H9 (cell line): Measurements from ENCODE around the gene KCNH1. TPM values are rescaled to one million over a fixed set of nuclear protein-coding genes. Genes with fewer than 3 reads are reported as not detected.

Experiments
- DNase-seq: peaks from one replicate; pipeline ENCODE4 v3.0.0-alpha.2; 2017
- H2AFZ ChIP-seq: one replicate; pipeline ENCODE4 v1.6.1; 2013; ENCODE audit warnings: mild to moderate bottlenecking, low read length, control low read depth, moderate library complexity
- H2AK5ac ChIP-seq: 2 replicates; pipeline ENCODE4 v1.6.1; 2013; ENCODE audit warnings: low read length, control low read depth, mixed read lengths; ENCODE audit not compliant: insufficient read length
- H2BK120ac ChIP-seq: one replicate; pipeline ENCODE4 v1.6.1; 2013; ENCODE audit warnings: low read depth, mild to moderate bottlenecking, low read length, control low read depth, inconsistent platforms; ENCODE audit not compliant: poor library complexity, severe bottlenecking
- H2BK12ac ChIP-seq: 2 replicates; pipeline ENCODE4 v1.6.1; 2013; ENCODE audit warnings: low read length, control low read depth, mixed read lengths, low read depth; ENCODE audit not compliant: insufficient read length
- H2BK15ac ChIP-seq: 2 replicates; pipeline ENCODE4 v1.6.1; 2013; ENCODE audit warnings: low read depth, low read length, control low read depth
- H2BK20ac ChIP-seq: one replicate; pipeline ENCODE4 v1.6.1; 2013; ENCODE audit warnings: low read depth, mild to moderate bottlenecking, low read length, control low read depth, inconsistent platforms; ENCODE audit not compliant: poor library complexity, severe bottlenecking
- H2BK5ac ChIP-seq: 2 replicates; pipeline ENCODE4 v1.6.1; 2013; ENCODE audit warnings: low read length, control low read depth, mixed read lengths; ENCODE audit not compliant: insufficient read length
- H3K14ac ChIP-seq: 2 replicates; pipeline ENCODE4 v1.6.1; 2013; ENCODE audit warnings: low read length, control low read depth; ENCODE audit not compliant: insufficient read depth
- H3K18ac ChIP-seq: 2 replicates; pipeline ENCODE4 v1.6.1; 2013; ENCODE audit warnings: low read depth, mild to moderate bottlenecking, mixed read lengths, low read length, control low read depth; ENCODE audit not compliant: insufficient read length
- H3K23ac ChIP-seq: 2 replicates; pipeline ENCODE4 v1.6.1; 2013; ENCODE audit warnings: low read length, control low read depth, mixed read lengths, low read depth; ENCODE audit not compliant: insufficient read length
- H3K23me2 ChIP-seq: 2 replicates; pipeline ENCODE4 v1.6.1; 2013; ENCODE audit warnings: low read depth, mild to moderate bottlenecking, mixed read lengths, low read length, control low read depth; ENCODE audit not compliant: insufficient read length, poor library complexity, severe bottlenecking
- H3K27ac ChIP-seq: 2 replicates; pipeline ENCODE4 v1.5.1; 2013; ENCODE audit warnings: low read length, control low read depth, mixed read lengths, low read depth; ENCODE audit not compliant: insufficient read length
- H3K27me3 ChIP-seq: 2 replicates; pipeline ENCODE4 v1.6.1; 2013; ENCODE audit warnings: low read length, control low read depth, inconsistent platforms; ENCODE audit not compliant: insufficient read depth
- H3K4ac ChIP-seq: 2 replicates; pipeline ENCODE4 v1.6.1; 2013; ENCODE audit warnings: low read depth, mild to moderate bottlenecking, control low read depth, inconsistent platforms, low read length, moderate library complexity
- H3K4me1 ChIP-seq: 2 replicates; pipeline ENCODE4 v1.6.1; 2013; ENCODE audit warnings: low read length, control low read depth, inconsistent platforms; ENCODE audit not compliant: insufficient read depth
- H3K4me2 ChIP-seq: 2 replicates; pipeline ENCODE4 v1.6.1; 2013; ENCODE audit warnings: low read length, control low read depth, mixed read lengths; ENCODE audit not compliant: insufficient read length, insufficient read depth
- H3K56ac ChIP-seq: 2 replicates; pipeline ENCODE4 v1.6.1; 2013; ENCODE audit warnings: low read depth, mild to moderate bottlenecking, mixed read lengths, low read length, control low read depth; ENCODE audit not compliant: insufficient read length
- H3K79me1 ChIP-seq: 2 replicates; pipeline ENCODE4 v1.6.1; 2013; ENCODE audit warnings: low read depth, mild to moderate bottlenecking, moderate library complexity, low read length, control low read depth, inconsistent platforms; ENCODE audit not compliant: insufficient read depth, poor library complexity, severe bottlenecking
- H3K79me2 ChIP-seq: 2 replicates; pipeline ENCODE4 v1.6.1; 2013; ENCODE audit warnings: low read length, control low read depth, inconsistent platforms; ENCODE audit not compliant: insufficient read depth
- H3K9ac ChIP-seq: 2 replicates; pipeline ENCODE4 v1.6.1; 2013; ENCODE audit warnings: low read length, control low read depth, mixed read lengths; ENCODE audit not compliant: insufficient read length; ENCODE audit errors: extremely low read depth
- H3K9me3 ChIP-seq: one replicate; pipeline ENCODE4 v1.6.1; 2013; ENCODE audit warnings: low read depth, low read length, inconsistent platforms; ENCODE audit not compliant: control insufficient read depth
- H3T11ph ChIP-seq: one replicate; pipeline ENCODE4 v1.6.1; 2013; ENCODE audit warnings: mild to moderate bottlenecking, low read length, control low read depth, inconsistent platforms
- H4K20me1 ChIP-seq: one replicate; pipeline ENCODE4 v1.6.1; 2013; ENCODE audit not compliant: control insufficient read depth, insufficient read length, insufficient read depth
- H4K5ac ChIP-seq: 2 replicates; pipeline ENCODE4 v1.6.1; 2013; ENCODE audit warnings: low read depth, mild to moderate bottlenecking, mixed read lengths, low read length, control low read depth; ENCODE audit not compliant: insufficient read length
- H4K8ac ChIP-seq: replicated peaks from 2 replicates; pipeline ENCODE4 v1.6.1; 2013; ENCODE audit warnings: low read length, control low read depth, mixed read lengths, low read depth; ENCODE audit not compliant: insufficient read length
- H4K91ac ChIP-seq: 2 replicates; pipeline ENCODE4 v1.6.1; 2013; ENCODE audit warnings: low read depth, mild to moderate bottlenecking, moderate library complexity, mixed read lengths, low read length, control low read depth; ENCODE audit not compliant: insufficient read length
- H3K27ac Mint-ChIP-seq, 3 experiments: 2 replicates in 2 of 3; 3 replicates in 1 of 3; pipeline ENCODE4 v1.8.0; 2020 to 2021; ENCODE audit warnings: mixed read lengths in 3 of 3, mild to moderate bottlenecking in 1 of 3, moderate library complexity in 1 of 3
- H3K27me3 Mint-ChIP-seq: 2 replicates; pipeline ENCODE4 v1.8.0; 2021; ENCODE audit warnings: low read depth, mild to moderate bottlenecking, moderate library complexity, mixed read lengths
- H3K36me3 Mint-ChIP-seq, 3 experiments: 2 replicates in 2 of 3; 3 replicates in 1 of 3; pipeline ENCODE4 v1.8.0; 2020 to 2021; ENCODE audit warnings: low read depth in 3 of 3, mixed read lengths in 3 of 3; ENCODE audit not compliant: insufficient read depth in 1 of 3
- H3K4me1 Mint-ChIP-seq, 2 experiments: 2 replicates each; pipeline ENCODE4 v1.8.0; 2020; ENCODE audit warnings: mixed read lengths in 2 of 2
- H3K4me3 Mint-ChIP-seq, 2 experiments: 2 replicates in 1 of 2; 3 replicates in 1 of 2; pipeline ENCODE4 v1.8.0; 2020 to 2021; ENCODE audit warnings: mild to moderate bottlenecking in 2 of 2, mixed read lengths in 2 of 2, moderate library complexity in 1 of 2
- H3K9me3 Mint-ChIP-seq, 2 experiments: 2 replicates in 1 of 2; 3 replicates in 1 of 2; pipeline ENCODE4 v1.8.0; 2020; ENCODE audit warnings: mild to moderate bottlenecking in 2 of 2, mixed read lengths in 2 of 2, moderate library complexity in 1 of 2
- WGBS: extraction: QIAGEN DNeasy Blood & Tissue Kit; methylation state at CpG from one replicate; pipeline ENCODE4 v1.1.7; 2013; ENCODE audit warnings: missing lambda C conversion rate, low lambda C conversion rate, mixed read lengths; ENCODE audit not compliant: insufficient read length; ENCODE audit errors: extremely low coverage; 5-methylcytosine and 5-hydroxymethylcytosine counted together
- total RNA-seq: library from RNA; stranded (reverse); gene quantifications from 2 replicates; pipeline ENCODE4 v1.2.1, GENCODE V29; 2021
- TF ChIP-seq, protein P1 (sequence below): fragments of 200-600 bp; sonication (generic); conservative IDR thresholded peaks from 3 replicates; pipeline ENCODE4 v1.8.0; 2021; ENCODE audit warnings: antibody characterized with exemption, mild to moderate bottlenecking

KCNH1 gene
- total RNA-seq, 1 experiment from 2014 or later: 0.11 TPM

DNA sequence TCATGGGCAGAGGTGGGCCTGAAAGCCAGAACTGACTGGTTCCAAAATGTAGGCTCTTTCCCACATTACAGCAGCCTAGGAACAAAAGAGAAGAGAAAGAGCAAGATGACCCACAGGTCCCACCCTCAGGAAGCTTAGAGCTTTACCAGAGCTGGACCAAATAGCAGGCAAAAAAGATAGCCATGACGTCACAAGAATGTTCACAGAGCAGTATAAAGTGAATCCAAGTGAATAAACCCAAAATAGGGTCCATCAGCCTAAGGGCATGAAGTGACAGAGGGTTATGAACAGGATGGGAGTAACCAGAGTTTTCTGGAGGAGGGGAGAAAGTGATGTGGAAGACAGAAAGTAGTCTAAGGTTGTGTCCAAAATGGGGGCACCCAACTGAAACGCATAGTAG lies 221.2 kb downstream of the KCNH1 start:
- TF ChIP-seq, protein P1, sequence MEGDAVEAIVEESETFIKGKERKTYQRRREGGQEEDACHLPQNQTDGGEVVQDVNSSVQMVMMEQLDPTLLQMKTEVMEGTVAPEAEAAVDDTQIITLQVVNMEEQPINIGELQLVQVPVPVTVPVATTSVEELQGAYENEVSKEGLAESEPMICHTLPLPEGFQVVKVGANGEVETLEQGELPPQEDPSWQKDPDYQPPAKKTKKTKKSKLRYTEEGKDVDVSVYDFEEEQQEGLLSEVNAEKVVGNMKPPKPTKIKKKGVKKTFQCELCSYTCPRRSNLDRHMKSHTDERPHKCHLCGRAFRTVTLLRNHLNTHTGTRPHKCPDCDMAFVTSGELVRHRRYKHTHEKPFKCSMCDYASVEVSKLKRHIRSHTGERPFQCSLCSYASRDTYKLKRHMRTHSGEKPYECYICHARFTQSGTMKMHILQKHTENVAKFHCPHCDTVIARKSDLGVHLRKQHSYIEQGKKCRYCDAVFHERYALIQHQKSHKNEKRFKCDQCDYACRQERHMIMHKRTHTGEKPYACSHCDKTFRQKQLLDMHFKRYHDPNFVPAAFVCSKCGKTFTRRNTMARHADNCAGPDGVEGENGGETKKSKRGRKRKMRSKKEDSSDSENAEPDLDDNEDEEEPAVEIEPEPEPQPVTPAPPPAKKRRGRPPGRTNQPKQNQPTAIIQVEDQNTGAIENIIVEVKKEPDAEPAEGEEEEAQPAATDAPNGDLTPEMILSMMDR: no peak
- H3K79me1 ChIP-seq: no peaks in the 10 kb centered on the region
- H3K18ac ChIP-seq: no peak overlapping the region
- Mint-ChIP-seq H3K9me3 (no peaks in the 10 kb centered on the region), H3K4me1 (peaks cover 4 to 10% of the 10 kb centered on the region in 2 experiments; a peak in 3 of 4 replicates), H3K36me3 (no peaks in the 10 kb centered on the region), H3K4me3 (no peak overlapping the region), H3K27ac (no peak overlapping the region), H3K27me3 (no peaks in the 10 kb centered on the region)
- no peak overlapping the region for H2BK120ac ChIP-seq
- H3K4me1 ChIP-seq: no peaks in the 10 kb centered on the region
- H4K8ac ChIP-seq: no peak overlapping the region
- H2AK5ac ChIP-seq: no peak overlapping the region
- no peak overlapping the region for H2BK20ac ChIP-seq
- no peak overlapping the region for H3K14ac ChIP-seq
- H3K4me2 ChIP-seq: no peak overlapping the region
- H4K91ac ChIP-seq: no peak overlapping the region
- H2BK12ac ChIP-seq: no peak overlapping the region
- no peak for DNase-seq
- no peak overlapping the region for H3K27ac ChIP-seq
- H3T11ph ChIP-seq: no peak overlapping the region
- H3K4ac ChIP-seq: no peak overlapping the region
- no peak overlapping the region for H3K23ac ChIP-seq
- no peak overlapping the region for H2BK5ac ChIP-seq
- WGBS: no CpG with 5 or more reads among the region's 2 CpGs
- H4K5ac ChIP-seq: no peak overlapping the region
- H3K9me3 ChIP-seq: no peaks in the 10 kb centered on the region
- no peak overlapping the region for H2AFZ ChIP-seq
- H3K23me2 ChIP-seq: no peaks in the 10 kb centered on the region
- H3K27me3 ChIP-seq: no peaks in the 10 kb centered on the region
- no peaks in the 10 kb centered on the region for H3K79me2 ChIP-seq
- no peaks in the 10 kb centered on the region for H4K20me1 ChIP-seq
- H3K56ac ChIP-seq: no peak overlapping the region
- H3K9ac ChIP-seq: no peak overlapping the region
- H2BK15ac ChIP-seq: no peak overlapping the region
